ENCODE results near the gene MGLL.

Gene MGLL

GRCh38 chr3:127720161-127720823 is 102.0 kb downstream of the MGLL start:
- no peaks in the 10 kb centered on the region for H3K36me3 ChIP-seq (ENCODE audit: insufficient read depth, low read length)
- no peaks in the 10 kb centered on the region; the same call in 1 of the 2 replicates for H3K27me3 ChIP-seq (ENCODE audit: insufficient read depth, low read length)

GRCh38 chr3:127719369-127719768 is 102.9 kb downstream of the MGLL start:
- Histone ChIP-seq H3K9me3 (ENCODE audit: low read length) (no peaks in the 10 kb centered on the region), H3K4me1 (ENCODE audit: insufficient read depth, low read length, severe bottlenecking) (no peaks in the 10 kb centered on the region), H3K9ac (ENCODE audit: low read length) (no peak overlapping the region), H4K20me1 (ENCODE audit: insufficient read depth, low read length) (no peaks in the 10 kb centered on the region), H3K4me2 (ENCODE audit: low read length) (no peak overlapping the region), H3K9me2 (ENCODE audit: low read depth, low read length) (no peaks in the 10 kb centered on the region), H3K27ac (ENCODE audit: low read depth, low read length, poor library complexity, severe bottlenecking) (no peak overlapping the region), H3K36me3 (ENCODE audit: insufficient read depth, low read length) (no peaks in the 10 kb centered on the region), H3K4me3 (ENCODE audit: low read depth, low read length, poor library complexity, severe bottlenecking) (no peak overlapping the region), H3K27me3 (ENCODE audit: insufficient read depth, low read length) (no peaks in the 10 kb centered on the region; the same call in 1 of the 2 replicates), H3K79me2 (ENCODE audit: insufficient read depth, low read length) (no peaks in the 10 kb centered on the region), H2AFZ (ENCODE audit: low read length) (no peak overlapping the region), H3F3A (ENCODE audit: insufficient read depth, low read length) (no peaks in the 10 kb centered on the region)
- TF ChIP-seq EZH2 (IDR thresholded peaks at IDR 0.05; ENCODE audit: borderline replicate concordance, low read length) (no peak), CTCF (IDR thresholded peaks at IDR 0.05; ENCODE audit: low read length) (no peak)

More at GRCh38 chr3:127720161-127720823, 102.0 kb downstream of the MGLL start:
- Histone ChIP-seq H3K4me1 (ENCODE audit: insufficient read depth, low read length, severe bottlenecking) (no peaks in the 10 kb centered on the region), H3K4me2 (ENCODE audit: low read length) (no peak overlapping the region), H3K9me2 (ENCODE audit: low read depth, low read length) (no peaks in the 10 kb centered on the region), H3F3A (ENCODE audit: insufficient read depth, low read length) (no peaks in the 10 kb centered on the region), H3K27ac (ENCODE audit: low read depth, low read length, poor library complexity, severe bottlenecking) (no peak overlapping the region), H3K79me2 (ENCODE audit: insufficient read depth, low read length) (no peaks in the 10 kb centered on the region), H3K9me3 (ENCODE audit: low read length) (no peaks in the 10 kb centered on the region), H3K9ac (ENCODE audit: low read length) (no peak overlapping the region), H2AFZ (ENCODE audit: low read length) (no peak overlapping the region), H3K4me3 (ENCODE audit: low read depth, low read length, poor library complexity, severe bottlenecking) (no peak overlapping the region), H4K20me1 (ENCODE audit: insufficient read depth, low read length) (no peaks in the 10 kb centered on the region)
- TF ChIP-seq EZH2 (IDR thresholded peaks at IDR 0.05; ENCODE audit: borderline replicate concordance, low read length) (no peak), CTCF (IDR thresholded peaks at IDR 0.05; ENCODE audit: low read length) (no peak)

- no peaks in the 10 kb centered on the region for H3F3A ChIP-seq (ENCODE audit: insufficient read depth, low read length)
- no peaks in the 10 kb centered on the region for H3K9me3 ChIP-seq (ENCODE audit: low read length)
- H3K4me1 ChIP-seq (ENCODE audit: insufficient read depth, low read length, severe bottlenecking): no peaks in the 10 kb centered on the region
- no peak overlapping the region for H3K27ac ChIP-seq (ENCODE audit: low read depth, low read length, poor library complexity, severe bottlenecking)
- H3K9me2 ChIP-seq (ENCODE audit: low read depth, low read length): no peaks in the 10 kb centered on the region
- no peak overlapping the region for H3K4me3 ChIP-seq (ENCODE audit: low read depth, low read length, poor library complexity, severe bottlenecking)
- H2AFZ ChIP-seq (ENCODE audit: low read length): no peak overlapping the region
- H4K20me1 ChIP-seq (ENCODE audit: insufficient read depth, low read length): no peaks in the 10 kb centered on the region
- no peaks in the 10 kb centered on the region for H3K79me2 ChIP-seq (ENCODE audit: insufficient read depth, low read length)
- TF ChIP-seq CTCF (IDR thresholded peaks at IDR 0.05; ENCODE audit: low read length) (no peak), EZH2 (IDR thresholded peaks at IDR 0.05; ENCODE audit: borderline replicate concordance, low read length) (no peak)
- H3K9ac ChIP-seq (ENCODE audit: low read length): no peak overlapping the region
- H3K4me2 ChIP-seq (ENCODE audit: low read length): no peak overlapping the region
- no peaks in the 10 kb centered on the region; the same call in 1 of the 2 replicates for H3K27me3 ChIP-seq (ENCODE audit: insufficient read depth, low read length)
- H3K36me3 ChIP-seq (ENCODE audit: insufficient read depth, low read length): no peaks in the 10 kb centered on the region
These were observed 103.4 kb downstream of the MGLL start for GRCh38 chr3:127718916-127719290.

Data from OCI-LY1 (cell line).